HK-2 (cell line): ENCODE measurements around the gene FMN1.

Experiments used
- DNase-seq: peaks from one replicate; pipeline ENCODE4 v3.0.0-alpha.2; 2018; ENCODE audit not compliant: unreplicated experiment

The FMN1 gene

DNA sequence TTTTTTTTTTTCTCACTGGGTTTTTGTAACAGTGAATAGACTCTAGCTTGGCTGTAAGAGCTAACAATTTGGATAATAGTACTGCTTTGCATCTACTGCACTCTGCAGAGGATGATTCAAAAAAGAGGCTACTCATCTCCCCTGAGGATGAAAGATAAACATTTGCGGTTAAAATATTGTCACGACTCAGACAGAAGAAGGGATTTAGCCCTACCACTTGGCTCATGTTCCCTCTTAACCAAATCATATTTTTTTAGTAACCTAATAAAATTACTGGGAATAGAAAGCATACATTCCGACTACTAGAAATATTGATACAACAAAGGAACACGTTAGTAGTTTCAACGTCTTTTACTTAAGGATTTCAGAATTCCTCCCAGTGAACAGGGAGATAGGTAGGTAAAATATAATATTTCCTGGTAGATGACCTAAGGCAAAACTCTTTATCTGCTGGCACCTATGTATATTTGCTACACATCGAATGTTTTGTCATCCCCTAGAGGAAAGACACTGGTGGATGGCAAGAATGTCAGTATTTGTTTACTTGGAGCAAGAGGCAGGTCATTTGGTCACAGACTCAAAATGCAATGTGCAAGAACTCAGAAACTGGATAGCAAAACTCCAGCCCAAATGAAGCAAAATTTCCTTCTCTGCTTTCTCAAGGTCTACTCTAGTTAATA, 365.9 kb downstream of the FMN1 start:
- DNase-seq: no peak

DNA sequence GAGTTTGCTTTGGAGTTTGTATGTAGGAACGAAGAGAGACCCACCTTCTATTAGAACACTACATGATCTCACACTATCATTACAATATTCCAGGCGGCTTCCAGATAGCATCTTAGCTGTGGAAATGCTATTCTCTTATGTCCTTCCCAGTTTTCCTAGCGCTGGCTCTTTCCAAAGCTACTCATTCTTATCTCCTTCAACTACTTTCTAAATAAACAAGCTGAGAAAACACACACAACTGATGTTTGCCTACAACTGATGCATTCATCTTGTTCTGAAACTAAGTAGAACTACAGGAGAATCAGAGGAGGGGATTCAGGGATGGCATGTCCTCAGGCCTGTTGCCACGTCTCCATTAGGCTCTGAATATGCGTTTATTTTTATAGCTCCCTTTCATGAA, 367.8 kb downstream of the FMN1 start:
- DNase-seq: no peak

DNA sequence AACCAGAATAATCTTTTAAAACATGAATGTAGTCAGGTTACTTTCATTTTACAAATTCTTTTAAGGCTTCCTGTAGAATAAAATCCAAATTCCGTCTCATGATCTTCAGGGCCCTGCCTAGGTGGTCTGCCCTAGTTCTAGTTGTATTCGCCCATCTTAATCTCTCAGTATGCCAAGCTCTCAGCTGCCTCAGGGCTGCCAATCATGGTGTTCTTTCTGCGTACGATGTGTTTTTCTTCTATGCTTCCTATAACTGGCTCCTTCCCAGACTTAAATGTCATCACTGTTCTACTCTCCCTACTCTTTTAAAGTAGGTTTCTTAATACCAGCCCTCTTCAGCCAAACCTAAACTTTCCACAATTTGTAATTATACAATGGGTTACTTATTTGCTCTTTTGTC, 369.3 kb downstream of the FMN1 start:
- DNase-seq: no peak

DNA sequence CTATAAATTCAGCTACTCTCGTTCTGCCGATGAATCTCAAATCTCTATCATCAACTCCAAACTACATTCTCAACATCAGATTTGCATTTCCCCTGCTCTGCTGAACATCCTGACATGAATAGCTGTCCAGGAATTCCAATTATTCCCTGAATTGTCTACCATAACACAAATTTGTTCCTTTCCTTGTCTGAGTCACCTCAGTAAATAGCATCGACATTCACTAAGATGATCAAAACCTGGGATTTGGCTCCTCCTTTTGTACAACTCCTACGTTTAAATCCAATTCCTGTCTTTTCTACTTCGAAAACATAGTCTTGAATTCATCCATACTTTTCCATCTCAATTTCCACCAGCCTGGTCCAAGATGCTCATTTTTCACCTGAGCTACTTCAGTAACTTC, 369.7 kb downstream of the FMN1 start:
- no peak for DNase-seq

DNA sequence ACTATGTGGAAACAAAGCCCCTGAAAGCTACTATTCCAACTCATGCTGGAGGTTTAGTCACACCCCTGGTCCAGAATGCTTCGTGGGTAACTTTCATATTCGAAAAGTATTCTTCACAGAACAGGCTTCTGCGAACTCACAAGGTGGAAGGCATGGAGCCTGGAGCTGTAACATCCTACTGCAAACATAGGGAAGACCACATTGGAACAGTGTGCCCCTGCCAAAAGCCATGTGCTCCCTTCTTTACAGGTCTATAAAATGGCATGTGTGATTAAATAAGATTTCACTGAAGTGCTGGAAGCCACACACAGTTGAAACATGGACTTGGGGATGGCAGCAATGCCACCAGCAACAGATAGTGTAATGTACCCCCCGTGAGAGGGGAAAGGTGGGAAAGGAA, 370.8 kb downstream of the FMN1 start:
- DNase-seq: no peak

DNA sequence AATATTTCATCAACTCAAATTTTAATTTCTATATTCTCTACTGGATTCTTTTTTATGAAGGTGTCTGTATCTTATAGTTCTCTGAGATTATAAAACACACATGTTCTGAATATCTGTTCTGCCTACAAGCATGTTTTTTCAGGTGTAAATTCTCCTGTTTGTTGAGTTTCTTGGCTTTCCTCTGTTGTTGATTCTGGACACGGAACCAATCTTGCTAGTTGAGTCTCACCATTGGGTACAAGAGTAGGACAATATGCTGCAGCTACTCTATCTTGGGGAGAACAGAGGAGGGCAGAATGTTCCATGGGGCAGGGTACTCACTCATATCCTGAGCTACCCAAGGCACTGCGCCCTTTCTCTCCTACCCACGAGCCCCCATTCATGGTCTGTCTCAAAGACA, 371.8 kb downstream of the FMN1 start:
- no peak for DNase-seq

DNA sequence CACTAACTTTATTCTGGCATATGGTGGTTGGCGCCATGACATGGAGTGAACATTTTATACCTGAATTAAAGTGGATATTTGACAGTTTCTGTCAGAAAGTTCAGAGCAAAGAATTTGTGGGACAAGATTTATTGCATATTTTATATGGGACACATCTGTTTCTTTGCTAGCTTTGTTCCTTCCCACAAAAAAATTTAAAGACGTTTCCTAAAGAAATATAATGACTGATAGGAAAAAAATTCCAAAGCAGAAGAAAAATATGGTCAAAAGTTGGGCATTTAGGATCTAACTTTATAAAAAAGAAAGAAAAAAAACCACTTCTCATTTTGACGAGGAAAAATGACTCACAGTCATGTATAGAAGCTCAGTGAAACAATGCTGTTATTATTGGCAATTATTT, 375.1 kb downstream of the FMN1 start:
- DNase-seq: no peak

DNA sequence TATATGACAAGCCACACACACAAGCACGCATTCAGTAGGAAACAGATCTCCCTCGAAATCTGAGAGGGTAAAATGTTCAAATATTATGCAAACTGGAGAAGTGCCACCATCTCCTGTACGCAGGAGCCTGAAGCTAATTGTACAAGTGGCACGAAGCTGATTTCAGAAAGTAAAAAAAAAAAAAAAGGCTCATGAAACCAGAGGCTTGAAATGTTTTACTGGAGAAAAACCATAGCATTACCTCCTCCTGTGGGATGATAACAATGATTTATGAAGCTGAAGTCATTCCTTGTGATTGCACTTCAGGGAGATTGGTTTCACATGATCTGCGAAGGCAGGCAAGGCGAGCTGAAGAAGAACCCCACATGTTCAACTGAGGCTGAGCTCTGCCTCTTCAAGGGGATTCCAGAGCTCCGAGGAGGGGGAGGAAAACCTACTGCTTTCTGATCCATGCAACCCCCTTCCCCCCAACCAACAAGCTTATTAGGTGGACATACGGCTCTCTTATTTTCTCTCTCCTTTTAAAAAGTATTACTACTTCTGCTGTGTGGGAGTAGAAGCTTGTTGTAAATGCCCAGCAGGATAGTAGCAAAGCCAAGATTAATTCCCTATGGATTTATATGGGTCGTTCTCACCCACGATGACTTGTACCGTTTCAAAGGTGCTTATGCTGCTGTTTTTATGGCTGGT, 375.6 kb downstream of the FMN1 start:
- no peak for DNase-seq

DNA sequence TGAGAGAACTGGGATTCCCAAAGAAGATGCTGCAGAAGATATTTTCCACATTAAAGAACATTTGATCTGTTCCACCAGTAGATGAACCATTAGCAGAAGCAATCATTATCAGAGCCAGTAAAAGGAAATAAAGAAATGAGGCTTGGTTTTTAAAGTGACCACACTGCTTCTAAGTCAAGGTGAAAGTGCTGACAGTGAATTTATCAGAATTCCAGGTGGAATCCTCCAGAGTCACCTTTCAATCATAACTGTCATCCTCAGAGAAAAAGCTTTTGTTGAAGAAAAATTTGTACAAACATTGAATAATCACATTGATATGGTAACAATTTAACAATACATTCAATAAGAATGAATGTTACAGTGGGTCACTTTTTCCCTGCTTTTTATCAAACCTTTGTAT, 376.9 kb downstream of the FMN1 start:
- no peak for DNase-seq

DNA sequence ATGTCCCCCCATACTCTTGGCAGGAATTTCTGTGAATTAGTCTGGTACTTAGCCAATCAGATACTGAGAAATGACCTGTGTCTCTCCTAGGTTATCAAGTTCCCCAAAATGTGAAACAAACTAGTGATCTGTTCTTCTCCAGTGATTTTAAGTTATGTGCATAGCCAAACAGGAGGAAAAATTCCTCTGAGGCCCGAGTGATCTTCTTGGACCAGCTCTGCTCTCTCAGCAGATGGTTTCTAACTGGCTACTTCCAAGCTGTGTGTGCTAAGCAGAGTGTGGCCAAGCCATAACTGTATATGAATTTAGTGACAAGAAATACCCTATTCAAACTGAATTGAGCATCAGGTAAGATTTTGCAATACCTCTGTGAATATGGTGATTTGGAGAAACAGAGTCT, 387.2 kb downstream of the FMN1 start:
- DNase-seq: no peak

DNA sequence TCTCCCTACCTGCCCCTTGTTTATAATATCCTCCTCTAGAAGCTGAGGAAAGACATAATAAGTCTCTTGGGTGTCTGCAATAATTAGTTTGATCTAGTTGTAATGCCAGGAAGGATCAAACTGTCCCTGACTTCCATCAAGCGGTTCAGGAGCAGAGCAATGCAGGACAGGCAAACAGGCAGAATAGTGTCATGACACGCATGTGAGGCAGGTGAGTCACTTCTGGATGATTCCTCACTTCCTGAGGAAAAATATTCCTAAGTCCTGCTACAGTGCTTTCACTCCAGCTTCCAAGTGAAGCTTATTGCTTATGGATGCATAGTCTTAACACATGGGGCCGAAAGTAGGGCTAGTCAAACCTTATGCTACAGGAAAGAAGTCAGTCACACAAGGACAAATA, 390.9 kb downstream of the FMN1 start:
- DNase-seq: no peak

DNA sequence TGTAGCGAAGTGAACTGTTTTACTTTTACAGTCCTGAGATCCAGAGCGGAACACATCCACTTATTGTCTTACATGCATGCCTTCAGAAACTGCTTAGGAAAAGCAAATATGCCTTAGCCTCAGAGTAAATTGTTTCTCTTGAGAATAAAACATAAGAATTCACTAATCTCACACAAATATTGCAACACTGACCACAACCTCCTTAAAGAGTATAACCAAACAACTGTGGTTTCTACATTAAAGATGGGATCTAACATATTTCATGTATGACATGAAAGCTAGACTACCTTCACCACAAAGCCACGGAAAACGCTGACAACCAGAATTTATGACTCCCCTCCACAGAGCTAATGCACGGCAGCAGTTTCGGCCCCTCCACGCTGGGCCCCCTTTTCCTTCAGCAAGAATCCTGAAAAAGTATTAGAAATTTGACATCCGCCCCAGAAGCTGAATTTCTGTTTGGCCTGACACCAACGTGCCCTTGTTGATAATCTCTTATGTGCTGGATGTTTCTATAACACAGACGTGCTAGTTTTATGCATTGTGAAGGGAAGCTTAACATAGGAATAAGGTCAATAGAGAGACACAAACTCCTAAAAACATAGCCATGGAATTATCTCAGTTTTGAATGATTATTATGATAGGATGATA, 392.1 kb downstream of the FMN1 start:
- no peak for DNase-seq

DNA sequence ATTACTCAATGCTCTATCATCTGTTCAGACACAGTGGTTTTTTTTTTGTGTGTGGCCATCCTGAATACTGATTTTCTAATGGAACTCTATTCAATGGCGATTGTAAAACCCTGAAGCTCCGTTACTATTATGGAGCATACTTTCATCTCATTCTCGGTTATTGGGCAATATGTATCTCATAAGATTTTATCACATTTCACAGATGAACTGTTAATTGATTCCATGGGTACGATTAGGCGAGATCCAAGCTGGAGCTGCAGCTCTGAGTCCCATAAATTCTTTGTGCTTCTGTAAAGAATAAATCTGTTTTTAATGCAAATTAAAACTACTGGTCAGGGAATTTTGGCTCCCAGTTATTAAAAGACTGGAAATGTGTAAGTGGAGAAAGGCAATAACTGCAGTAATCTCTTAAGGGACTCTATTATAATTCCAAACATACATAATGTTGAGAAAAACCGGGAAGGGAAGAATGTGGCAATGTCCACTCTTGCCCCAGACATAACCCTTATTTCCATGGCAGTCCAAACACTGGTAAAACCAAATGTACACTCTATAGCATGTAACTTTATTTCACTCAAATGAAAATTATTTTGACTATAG, 394.5 kb downstream of the FMN1 start:
- no peak for DNase-seq

DNA sequence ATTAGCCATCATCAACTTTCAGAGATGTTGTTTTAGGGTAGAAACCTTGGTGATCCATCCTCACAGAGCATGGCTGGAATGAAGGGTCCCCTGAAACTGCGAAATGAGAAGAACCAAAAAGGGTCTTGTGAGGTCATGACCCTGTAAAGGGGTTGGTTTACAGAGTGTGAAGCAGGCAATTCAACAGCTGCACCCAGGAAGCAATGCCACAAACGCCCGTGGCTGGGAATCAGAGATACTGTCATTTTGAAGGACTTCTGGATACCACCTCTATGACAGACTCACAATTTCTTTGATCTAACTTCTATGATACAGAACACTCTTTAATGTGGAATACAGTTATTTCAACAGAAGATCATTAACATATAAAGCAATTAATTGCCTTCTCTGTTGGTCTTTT, 397.7 kb downstream of the FMN1 start:
- no peak for DNase-seq

DNA sequence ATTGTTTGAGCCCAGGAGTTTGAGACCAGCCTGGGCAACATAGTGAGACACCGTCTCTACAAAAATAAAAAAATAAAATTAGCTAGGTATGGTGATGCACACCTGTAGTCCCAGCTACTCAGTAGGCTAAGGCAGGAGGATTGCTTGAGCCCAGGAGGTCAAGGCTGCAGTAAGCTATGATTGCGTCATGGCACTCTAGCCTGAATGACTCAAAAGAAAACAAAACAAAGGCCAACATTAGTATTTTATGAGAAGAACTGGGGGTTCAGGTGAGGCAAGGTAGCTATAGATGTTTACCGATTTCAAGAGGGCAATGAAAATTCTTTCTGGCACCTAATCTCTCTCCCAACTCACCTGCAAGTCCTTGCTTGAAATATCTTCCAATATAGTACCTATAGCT, 399.5 kb downstream of the FMN1 start:
- DNase-seq: no peak

DNA sequence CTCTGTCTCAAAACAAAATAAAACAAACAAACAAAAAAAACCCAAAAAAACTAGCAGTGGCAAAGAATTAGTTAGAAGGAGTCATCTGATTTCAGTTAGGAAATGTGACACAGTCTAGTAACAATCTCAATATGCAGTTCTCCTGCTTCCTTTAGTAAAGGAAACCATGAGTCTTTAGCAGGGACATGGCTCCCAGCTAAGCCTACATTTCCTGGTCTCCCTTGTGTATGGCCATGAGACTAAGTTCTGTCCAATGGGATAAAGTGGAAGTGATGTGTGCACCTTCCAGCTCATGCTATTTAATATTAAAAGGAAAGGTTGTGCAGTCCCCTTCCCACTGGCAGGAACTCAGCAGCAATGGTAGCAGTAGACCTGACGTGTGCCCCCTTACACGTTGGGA, 402.1 kb downstream of the FMN1 start:
- no peak for DNase-seq

DNA sequence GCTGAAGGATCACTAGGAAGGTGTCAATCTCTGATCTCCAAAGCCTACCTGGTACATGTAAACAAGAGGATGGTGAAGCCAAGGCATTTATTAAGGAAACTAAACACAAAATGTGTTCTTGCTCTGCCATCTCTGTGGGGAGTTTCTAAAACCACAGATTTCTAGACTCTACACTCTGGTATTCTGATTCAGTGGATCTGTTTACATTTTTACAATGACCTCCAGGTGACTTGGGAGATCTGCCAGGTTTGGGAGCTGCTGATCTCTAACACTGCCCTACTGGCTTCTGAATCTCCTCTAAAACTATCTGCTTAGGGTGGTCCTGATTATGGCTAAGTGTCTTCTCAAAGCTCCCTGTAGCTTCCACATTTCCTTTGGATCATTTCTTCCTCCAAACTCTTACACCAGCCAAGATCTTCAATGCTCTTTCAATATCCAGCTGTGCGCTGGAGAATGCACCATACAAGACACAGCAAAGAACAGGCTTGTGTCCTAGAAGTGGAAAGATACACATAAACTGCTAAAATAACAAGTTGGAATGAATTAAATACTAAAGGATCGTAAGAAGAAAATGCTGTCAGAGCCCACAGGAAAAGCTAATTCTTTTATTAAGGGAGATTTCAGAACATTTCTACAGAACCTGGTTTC, 404.0 kb downstream of the FMN1 start:
- no peak for DNase-seq

DNA sequence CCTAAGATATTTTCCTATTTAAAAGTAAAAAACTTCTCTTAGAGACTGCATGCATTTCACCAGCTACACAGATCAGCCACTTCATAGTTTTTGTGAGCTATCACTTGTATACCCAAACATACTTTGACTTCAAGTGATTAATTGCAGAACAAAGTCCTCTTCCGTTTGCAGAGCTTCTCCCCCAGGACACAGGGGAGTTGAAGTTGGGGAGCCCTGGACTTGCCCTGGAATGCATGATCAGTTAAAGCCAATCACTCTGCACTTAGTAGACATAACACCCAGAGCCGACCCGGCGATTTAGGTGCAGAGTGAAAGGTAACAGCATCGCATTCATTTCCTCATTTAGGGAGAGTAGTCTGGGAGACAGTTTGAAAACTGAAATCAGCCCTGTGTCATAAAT, 406.6 kb downstream of the FMN1 start:
- no peak for DNase-seq

DNA sequence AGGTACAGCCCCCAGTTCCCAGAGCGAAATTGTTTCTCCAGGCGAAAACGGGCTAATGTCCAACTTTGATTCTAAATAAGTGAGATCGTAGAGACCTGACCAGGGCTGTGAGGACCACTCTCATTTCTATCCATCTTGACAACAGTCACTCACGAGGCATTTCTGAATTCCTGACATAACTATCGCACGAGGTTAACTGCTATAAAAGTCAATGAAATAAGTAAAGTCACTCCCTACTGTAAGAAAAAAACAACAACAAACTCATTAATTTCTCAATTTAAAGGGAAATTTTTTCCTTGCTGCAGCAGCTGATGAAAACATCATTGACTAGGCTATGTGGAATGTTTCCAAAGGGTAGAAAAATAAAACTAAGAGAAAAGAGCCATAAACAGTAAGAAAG, 407.6 kb downstream of the FMN1 start:
- DNase-seq: no peak

DNA sequence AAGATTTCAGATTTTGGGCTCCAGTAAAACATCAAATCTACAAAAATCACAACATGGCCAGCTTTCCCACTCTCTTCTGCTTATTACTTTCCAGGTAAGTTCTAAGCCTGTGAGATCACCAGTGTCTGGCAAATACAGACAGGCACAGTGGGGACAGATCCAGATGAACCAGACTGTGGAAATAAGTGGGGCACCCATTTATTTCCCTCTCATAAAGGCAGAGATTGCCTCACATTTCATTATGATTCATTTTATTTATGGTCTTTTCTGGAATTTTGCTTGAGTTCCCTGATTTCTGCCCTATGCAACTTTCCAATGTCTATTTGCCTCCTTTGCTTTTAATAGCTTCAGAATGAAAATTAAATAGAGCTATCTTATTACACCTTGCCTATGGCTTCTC, 409.9 kb downstream of the FMN1 start:
- DNase-seq: no peak

DNA sequence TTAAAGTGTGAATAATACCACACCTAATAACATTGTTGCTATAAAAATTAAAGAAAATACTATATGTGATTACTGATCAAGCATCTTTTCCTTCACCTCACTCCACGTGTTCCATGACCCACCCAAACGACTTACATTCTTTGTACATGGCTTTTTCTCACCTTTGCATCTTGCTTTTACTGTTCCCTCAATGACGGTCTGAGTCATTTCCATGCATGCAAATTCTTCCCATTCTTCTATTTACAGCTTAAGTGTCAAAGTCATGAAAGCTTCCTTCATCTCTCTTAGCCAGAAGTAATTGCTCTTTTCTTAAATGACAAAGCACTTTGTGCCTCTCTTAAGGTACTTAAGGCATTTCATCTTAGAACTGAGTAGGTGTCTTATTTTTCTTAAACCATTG, 412.7 kb downstream of the FMN1 start:
- DNase-seq: no peak

DNA sequence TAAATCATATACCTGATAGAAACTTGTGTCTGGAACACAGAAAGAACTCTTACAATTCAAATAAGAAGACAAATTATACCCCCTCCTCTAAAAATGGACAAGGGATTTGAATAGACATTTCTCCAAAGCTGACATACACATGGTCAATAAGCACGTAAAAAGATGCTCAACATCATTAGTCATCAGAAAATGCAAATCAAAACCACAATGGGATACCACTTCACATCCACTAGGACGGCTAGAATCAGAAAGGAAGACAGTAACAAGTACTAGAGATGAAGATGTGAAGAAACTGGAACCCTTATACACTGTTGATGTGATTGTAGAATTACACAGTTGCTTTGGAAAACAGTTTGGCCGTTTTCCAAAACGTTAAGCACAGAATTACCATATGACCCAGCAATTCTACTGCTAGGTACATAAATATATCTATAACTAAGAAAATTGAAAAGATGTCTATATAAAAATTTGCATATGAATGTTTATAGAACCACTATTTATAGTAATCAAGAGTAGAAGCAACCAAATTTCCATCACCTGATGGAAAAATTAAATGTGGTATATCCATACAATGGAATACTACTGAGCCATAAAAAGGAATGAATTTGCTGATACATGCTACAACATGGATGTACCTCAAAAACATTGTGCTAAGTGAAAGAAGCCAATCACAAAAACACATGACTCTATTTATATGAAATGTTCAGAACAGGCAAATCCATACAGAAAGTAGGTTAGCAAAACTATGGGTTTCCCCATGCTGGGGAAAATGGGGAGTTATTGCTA, 415.9 kb downstream of the FMN1 start:
- DNase-seq: no peak
